ENCODE data around the gene NPFFR1.
"Not testable (repeated sequence)": the region's sequence is repeated elsewhere in the genome, so short reads cannot be mapped to it uniquely, and the experiment has no call there.

NPFFR1 gene

DNA sequence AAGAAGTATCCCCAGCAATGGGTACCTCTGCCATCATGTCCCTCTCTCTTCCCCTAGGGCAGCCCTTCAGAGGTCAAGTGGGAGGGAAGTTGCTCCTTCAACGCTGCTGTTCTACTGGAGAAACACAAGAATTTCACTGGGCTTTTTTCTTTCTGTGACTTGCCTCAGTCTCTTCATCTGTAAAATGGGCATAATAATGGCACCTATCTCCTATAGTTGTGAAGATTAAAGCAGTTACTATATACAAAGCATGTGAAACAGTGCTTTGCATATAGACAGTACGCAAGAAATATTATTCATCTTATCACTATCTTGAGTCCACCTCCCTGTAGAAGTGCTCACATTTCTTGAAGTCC, 1.6 kb upstream of the NPFFR1 start:
- DNase-seq (ENCODE audit: low read depth) = no peak

- DNase-seq (ENCODE audit: low read depth) = no peak
Measured at GRCh38 chr10:70284542-70285475, 1.0 kb upstream of the NPFFR1 start.

DNA sequence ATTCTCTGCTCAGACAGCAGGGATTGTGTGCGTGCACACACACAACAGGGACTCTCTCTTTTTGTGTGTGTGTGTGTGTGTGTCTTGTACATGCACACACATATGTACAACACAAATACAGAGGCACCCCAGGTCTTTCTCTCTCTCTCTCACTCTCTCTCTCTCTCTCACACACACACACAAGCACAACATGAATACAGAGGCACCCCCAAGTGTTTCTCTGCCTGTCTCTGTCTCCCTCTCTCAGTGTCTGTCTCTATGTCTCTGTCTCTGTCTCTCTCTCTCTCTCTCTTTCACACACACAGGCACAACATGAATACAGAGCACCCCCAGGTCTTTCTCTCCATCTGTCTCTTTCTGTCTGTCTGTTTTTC, 746 bp downstream of the NPFFR1 start:
- DNase-seq (ENCODE audit: low read depth) = no peak

GRCh38 chr10:70281609-70282008, 2.2 kb downstream of the NPFFR1 start:
- DNase-seq (ENCODE audit: low read depth) = no peak

- DNase-seq (ENCODE audit: low read depth) = no peak
Measured at GRCh38 chr10:70280099-70280498, 3.7 kb downstream of the NPFFR1 start.

- no peak for DNase-seq (ENCODE audit: low read depth)
Measured at GRCh38 chr10:70277396-70278030, 6.3 kb downstream of the NPFFR1 start.

- DNase-seq (ENCODE audit: low read depth) = no peak
Measured at GRCh38 chr10:70274643-70275042, 9.2 kb downstream of the NPFFR1 start.

DNA sequence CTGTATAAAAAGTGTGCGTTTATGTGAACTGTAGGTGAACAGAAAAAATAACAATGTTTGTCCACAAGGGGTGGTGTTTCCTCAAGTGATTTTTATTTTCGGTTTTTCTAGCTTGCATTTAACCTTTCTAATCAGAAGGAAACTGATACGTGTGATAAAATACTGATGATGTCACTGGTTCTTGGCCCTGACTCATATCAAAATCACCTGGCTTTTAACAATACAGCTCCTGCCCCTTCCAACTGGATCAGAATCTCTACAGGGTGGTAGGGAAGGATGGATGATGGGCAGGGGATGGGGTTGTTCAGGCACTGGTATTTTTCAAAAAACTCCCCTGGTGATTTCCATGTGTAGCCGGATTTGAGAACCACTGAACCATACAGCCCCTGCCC, 10.9 kb downstream of the NPFFR1 start:
- DNase-seq (ENCODE audit: low read depth) = no peak

GRCh38 chr10:70271996-70272924, 11.5 kb downstream of the NPFFR1 start:
- no peak for DNase-seq (ENCODE audit: low read depth)

- DNase-seq (ENCODE audit: low read depth) = no peak
Measured at GRCh38 chr10:70270952-70271351, 12.9 kb downstream of the NPFFR1 start.

DNA sequence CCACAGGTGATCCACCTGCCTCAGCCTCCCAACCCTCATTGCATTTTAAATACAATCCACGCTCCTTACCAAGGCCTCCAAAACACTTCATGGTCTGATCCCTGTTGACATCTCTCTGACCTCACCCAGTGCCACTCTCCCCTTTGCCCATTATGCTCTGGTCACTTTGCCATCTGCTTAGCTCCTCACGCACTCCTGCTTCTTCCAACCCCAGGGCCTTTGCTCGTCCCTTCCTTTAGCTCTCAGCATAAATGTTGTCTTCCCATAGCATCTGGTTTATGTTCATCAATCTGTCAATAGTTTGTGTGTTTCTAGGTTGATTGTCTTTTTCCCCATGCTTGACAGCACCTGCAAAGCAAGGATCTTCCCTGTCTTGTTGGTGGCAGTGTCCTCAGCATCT, 14.1 kb downstream of the NPFFR1 start:
- DNase-seq (ENCODE audit: low read depth) = no peak

- no peak for DNase-seq (ENCODE audit: low read depth)
Measured at GRCh38 chr10:70268376-70268775, 15.4 kb downstream of the NPFFR1 start.

DNA sequence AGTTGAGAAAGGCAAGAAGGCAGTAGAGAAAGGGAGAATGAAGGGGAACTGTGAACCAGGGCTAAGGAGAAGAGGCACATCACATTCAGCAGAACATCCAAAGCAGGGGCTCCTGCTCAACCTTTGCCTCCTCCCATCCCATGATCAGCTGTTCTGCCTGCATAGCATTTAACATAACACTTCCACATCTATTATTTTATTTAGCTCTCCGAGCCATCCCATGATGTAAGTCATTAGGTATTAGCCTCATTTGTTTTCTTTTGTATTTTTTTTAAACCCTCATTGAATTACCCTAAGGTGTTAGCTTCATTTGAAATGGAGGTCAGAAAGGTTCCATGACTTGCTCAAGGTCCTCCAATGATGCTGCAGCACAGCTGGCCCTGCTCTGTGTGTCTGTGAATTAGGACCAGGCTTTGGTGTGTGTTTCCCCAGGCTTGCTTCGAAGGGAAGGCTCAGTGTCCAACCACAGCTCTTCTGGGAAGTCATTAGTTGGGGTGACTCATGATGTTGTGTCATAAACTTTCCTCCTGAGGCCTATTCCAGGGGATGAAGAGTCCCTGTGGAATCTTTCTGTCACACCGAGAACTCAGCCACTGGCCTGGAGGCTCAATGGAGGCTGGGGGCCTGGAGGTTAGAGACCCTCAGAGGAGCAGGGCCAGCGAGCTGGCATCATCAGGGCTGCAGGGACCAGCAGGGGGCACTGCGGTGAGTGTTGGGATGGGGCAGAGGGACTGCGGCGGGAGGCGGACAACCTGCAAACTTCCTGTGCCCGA, 16.5 kb downstream of the NPFFR1 start:
- DNase-seq (ENCODE audit: low read depth) = peak; percentile 63

GRCh38 chr10:70266701-70267100, 17.1 kb downstream of the NPFFR1 start:
- DNase-seq (ENCODE audit: low read depth) = no peak

DNA sequence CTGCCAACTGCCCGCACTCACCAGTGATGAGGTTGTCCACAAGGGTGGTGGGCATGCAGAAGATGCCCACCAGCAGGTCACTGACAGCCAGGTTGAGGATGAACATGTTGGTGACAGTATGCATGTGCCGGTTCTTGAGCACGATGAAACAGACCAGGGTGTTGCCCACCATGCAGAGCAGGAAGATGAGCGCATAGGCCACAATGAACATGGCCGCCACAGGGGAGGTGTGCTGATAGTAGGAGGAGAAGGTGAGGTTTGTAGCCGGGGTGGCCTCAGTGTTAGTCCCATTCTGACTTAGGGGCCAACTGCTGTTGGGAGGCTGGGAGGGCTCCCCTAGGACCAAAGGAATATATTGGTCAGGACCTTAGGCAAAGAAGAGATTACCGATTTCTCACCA, 17.7 kb downstream of the NPFFR1 start:
- DNase-seq (ENCODE audit: low read depth) = no peak

- DNase-seq (ENCODE audit: low read depth) = no peak
Measured at GRCh38 chr10:70265032-70265689, 18.6 kb downstream of the NPFFR1 start.

DNA sequence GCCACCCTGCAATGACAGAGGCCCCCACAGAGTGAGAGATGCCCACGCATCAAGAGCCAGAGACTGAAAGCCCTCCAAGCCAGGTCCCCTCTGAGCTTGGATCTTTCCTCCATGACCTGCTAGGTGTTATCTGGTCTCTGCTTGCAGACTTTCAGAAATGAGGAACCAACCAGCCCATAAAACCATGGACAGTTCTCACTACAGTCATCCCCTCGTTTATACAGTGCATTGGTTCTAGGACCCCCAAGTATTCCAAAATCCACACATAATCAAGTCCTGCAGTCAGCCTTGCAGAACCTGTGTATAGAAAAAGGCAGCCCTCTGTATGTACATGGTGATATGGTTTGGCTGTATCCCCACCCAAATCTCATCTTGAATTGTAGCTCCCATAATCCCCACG, 23.1 kb downstream of the NPFFR1 start:
- no peak for DNase-seq (ENCODE audit: low read depth)

- DNase-seq (ENCODE audit: low read depth) = no peak
Measured at GRCh38 chr10:70260259-70260658, 23.5 kb downstream of the NPFFR1 start.

- DNase-seq (ENCODE audit: low read depth) = no peak
Measured at GRCh38 chr10:70258216-70258615, 25.6 kb downstream of the NPFFR1 start.

GRCh38 chr10:70257816-70258215, 26.0 kb downstream of the NPFFR1 start:
- DNase-seq (ENCODE audit: low read depth) = not testable (repeated sequence)

GRCh38 chr10:70256463-70256862, 27.3 kb downstream of the NPFFR1 start:
- no peak for DNase-seq (ENCODE audit: low read depth)
